ENCODE measurements around the gene YPEL2. TPM values are rescaled to one million over a fixed set of nuclear protein-coding genes. Genes with fewer than 3 reads are reported as not detected.

YPEL2 gene
- total RNA-seq, 6 experiments from 2014 or later = 2.9 to 8.8 (median 4.6) TPM

- Mint-ChIP-seq H3K4me3 (peak overlapping the region; percentile 92), H3K9me3 (no peaks in the 10 kb centered on the region), H3K4me1 (ENCODE audit: low read depth) (peaks cover 43% of the 10 kb centered on the region), H3K27me3 (ENCODE audit: insufficient read depth) (peaks cover 5% of the 10 kb centered on the region; the same call in 1 of the 2 replicates), H3K27ac (peak overlapping the region; percentile 60), H3K36me3 (ENCODE audit: low read depth) (no peaks in the 10 kb centered on the region)
- no peak for DNase-seq
- TF ChIP-seq CTCF (IDR thresholded peaks at IDR 0.05) = no peak
Observed at GRCh38 chr17:59332749-59333377, 1.4 kb downstream of the YPEL2 start.

GRCh38 chr17:59333836-59334235 lies 2.4 kb downstream of the YPEL2 start:
- H3K27ac Mint-ChIP-seq = no peak overlapping the region

GRCh38 chr17:59335685-59336084 lies 4.2 kb downstream of the YPEL2 start:
- Mint-ChIP-seq H3K4me3 (no peak overlapping the region), H3K27me3 (ENCODE audit: insufficient read depth) (peaks cover 5% of the 10 kb centered on the region; the same call in 1 of the 2 replicates), H3K36me3 (ENCODE audit: low read depth) (no peaks in the 10 kb centered on the region), H3K4me1 (ENCODE audit: low read depth) (peaks cover 21% of the 10 kb centered on the region), H3K27ac (no peak overlapping the region), H3K9me3 (no peaks in the 10 kb centered on the region)
- no peak for TF ChIP-seq CTCF (IDR thresholded peaks at IDR 0.05)
- DNase-seq = no peak

More at GRCh38 chr17:59333836-59334235, 2.4 kb downstream of the YPEL2 start:
- no peak for TF ChIP-seq CTCF (IDR thresholded peaks at IDR 0.05)
- peaks cover 5% of the 10 kb centered on the region; the same call in 1 of the 2 replicates for H3K27me3 Mint-ChIP-seq (ENCODE audit: insufficient read depth)
- H3K4me3 Mint-ChIP-seq = no peak overlapping the region
- peaks cover 39% of the 10 kb centered on the region for H3K4me1 Mint-ChIP-seq (ENCODE audit: low read depth)
- no peak for DNase-seq
- no peaks in the 10 kb centered on the region for H3K9me3 Mint-ChIP-seq
- no peaks in the 10 kb centered on the region for H3K36me3 Mint-ChIP-seq (ENCODE audit: low read depth)

GRCh38 chr17:59337741-59338299 lies 6.4 kb downstream of the YPEL2 start:
- Mint-ChIP-seq H3K4me1 (ENCODE audit: low read depth) (peaks cover 15% of the 10 kb centered on the region), H3K36me3 (ENCODE audit: low read depth) (no peaks in the 10 kb centered on the region), H3K4me3 (no peak overlapping the region), H3K27me3 (ENCODE audit: insufficient read depth) (peaks cover 5% of the 10 kb centered on the region; the same call in 1 of the 2 replicates), H3K27ac (no peak overlapping the region), H3K9me3 (no peaks in the 10 kb centered on the region)
- DNase-seq = no peak
- no peak for TF ChIP-seq CTCF (IDR thresholded peaks at IDR 0.05)

- Mint-ChIP-seq H3K27me3 (ENCODE audit: insufficient read depth) (peaks cover 7% of the 10 kb centered on the region; the same call in 1 of the 2 replicates), H3K9me3 (no peaks in the 10 kb centered on the region), H3K4me1 (ENCODE audit: low read depth) (peaks cover 8% of the 10 kb centered on the region), H3K27ac (no peak overlapping the region), H3K36me3 (ENCODE audit: low read depth) (no peaks in the 10 kb centered on the region), H3K4me3 (no peak overlapping the region)
- no peak for TF ChIP-seq CTCF (IDR thresholded peaks at IDR 0.05)
- no peak for DNase-seq
Observed at GRCh38 chr17:59338498-59338897, 7.0 kb downstream of the YPEL2 start.

Measured in HFFc6 (cell line).